ENCODE results near the gene SLC34A2.

SLC34A2 gene

DNA sequence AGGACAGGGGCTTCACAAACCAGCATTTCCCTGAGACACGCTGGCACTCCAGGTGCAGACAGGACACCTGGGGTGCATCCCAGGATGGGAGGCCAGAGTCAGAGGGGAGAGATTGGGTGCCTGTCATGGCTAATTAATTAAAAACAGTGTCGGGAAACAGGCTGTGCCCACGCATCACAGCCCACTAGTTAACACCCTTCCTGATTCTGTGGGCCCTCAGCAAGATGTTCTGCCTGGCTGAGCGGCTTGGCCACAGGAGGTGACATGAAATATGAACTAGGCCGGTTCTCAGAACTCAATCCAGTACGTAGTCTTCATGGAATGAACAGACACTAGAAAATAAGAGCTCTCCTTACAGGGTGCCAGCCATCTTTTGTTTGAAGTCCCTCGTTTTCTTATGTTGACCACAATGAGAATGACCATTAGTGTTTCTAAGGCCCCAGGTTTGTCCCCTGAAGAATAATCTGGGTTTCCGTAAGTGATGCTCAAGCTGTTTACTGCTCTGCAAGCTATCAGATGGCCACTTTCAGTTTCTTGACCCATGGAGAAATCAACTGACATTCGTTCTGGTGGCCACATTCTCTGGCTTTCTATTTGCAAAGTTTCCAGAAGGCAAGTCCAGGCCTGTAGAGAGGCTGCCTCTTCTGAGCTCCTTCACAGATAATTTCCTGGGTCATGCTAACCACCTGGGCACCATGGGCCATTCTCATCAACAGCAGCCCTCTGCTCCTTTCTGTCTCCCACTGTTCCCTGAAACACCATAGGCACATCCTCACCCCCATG is 72.3 kb downstream of the SLC34A2 start:
- no peak for DNase-seq (ENCODE audit: low spot score)

Data from GM03348 (cell line).